HG02798 (cell line): ENCODE data around the gene SNX20.

Experiments used
- ATAC-seq: cut with Tn5 transposase; IDR thresholded peaks from one replicate; pipeline ENCODE4 v1.9.1; 2021; ENCODE audit warnings: mild to moderate bottlenecking; ENCODE audit not compliant: unreplicated experiment, poor library complexity

SNX20 gene, protein sequence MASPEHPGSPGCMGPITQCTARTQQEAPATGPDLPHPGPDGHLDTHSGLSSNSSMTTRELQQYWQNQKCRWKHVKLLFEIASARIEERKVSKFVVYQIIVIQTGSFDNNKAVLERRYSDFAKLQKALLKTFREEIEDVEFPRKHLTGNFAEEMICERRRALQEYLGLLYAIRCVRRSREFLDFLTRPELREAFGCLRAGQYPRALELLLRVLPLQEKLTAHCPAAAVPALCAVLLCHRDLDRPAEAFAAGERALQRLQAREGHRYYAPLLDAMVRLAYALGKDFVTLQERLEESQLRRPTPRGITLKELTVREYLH

DNA sequence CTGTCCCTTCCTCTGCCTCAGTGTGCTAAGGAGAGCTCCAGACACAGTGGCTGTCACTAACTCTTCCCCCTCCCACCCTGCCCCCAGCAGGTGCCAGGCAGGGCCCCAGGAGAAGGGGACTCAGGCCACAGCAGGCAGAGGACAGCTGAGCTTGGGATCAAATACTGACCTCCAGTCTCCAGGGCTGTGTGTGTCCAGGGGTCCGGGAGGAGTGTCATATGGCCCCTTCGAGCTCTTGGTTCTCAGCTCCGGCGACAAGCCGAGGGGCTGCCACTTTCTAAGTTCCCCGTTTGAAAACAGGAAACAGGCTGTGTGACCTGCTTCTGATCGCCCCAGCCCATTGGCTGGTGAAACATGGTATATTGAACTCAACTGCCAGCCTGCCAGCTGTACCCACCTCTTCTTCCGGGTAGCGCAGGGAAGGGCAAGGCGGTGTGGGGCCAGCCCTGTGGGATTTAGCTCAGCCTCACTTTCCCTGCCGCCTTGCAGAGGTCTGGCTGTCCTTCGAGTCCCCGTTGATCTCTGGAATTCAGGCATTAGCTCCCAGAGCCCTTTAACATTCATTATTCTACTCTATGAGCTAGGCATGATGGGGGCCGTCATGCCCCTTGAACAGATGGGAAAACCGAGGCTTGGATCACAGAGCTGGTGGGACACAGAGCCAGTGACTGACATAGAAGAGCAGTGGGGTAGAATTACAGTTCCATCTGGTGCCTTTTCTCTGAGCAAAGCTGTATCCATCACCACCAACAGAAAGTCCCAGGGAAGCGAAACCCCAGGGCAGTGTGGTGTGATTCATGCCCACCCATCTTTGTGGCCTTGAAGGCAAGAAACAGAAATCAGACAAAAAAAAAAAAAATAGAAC, at the start of gene SNX20:
TSS of gene SNX20 (minus strand) at position 292 of the 865 bp plus-strand sequence. CDS start 3,786 bp downstream, outside the sequence.
- peak; percentile 48 for ATAC-seq

- ATAC-seq: no peak
Observed at GRCh38 chr16:50724306-50724705, 43.2 kb upstream of the SNX20 start.

- ATAC-seq: no peak
Observed at GRCh38 chr16:50722960-50723359, 41.8 kb upstream of the SNX20 start.

GRCh38 chr16:50722405-50722737, 41.3 kb upstream of the SNX20 start:
- no peak for ATAC-seq

- ATAC-seq: no peak
Observed at GRCh38 chr16:50721549-50722404, 40.7 kb upstream of the SNX20 start.

DNA sequence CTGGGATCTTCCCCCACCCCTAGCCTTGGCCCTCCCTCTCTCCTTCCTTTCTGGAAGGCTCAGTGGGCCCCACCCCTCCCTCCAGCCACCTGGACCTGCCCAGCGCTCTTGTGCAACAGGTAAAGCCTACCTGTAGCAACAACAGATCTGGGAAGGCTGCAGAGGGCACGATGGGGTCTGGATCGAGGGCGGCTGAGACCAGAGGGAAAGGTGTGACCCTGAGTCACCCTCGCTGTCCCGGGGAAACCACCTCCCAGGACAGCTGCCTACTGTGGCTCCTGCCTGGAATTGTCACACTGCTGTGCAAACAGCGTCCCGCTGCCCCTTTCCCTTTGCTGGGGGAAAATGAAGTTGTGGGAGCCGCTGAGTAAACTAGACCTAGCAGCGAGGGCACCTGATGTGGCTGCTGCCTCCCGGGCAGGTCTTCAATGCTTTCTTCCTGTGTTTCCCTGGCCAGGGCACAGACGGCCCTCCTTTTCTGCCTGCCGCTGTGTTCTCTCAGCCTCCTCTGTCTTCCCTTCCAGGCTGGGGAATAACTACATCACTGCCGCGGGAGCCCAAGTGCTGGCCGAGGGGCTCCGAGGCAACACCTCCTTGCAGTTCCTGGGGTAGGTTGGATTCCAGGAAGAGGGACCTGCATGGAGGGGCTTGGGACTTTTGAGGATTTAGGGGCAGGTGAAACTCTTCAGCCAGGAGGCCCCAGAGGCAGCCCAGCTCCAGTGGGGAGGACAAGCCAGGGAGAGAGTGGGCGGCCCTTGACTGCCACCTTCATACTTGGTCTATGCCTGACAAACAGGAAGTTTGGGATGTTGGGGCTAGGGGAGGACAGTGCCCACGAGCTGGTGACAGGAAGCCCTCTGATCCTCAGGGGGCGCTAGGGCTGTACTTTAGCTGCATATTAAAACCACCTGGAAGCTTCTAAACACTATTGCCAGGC, 38.6 kb upstream of the SNX20 start:
- no peak for ATAC-seq

DNA sequence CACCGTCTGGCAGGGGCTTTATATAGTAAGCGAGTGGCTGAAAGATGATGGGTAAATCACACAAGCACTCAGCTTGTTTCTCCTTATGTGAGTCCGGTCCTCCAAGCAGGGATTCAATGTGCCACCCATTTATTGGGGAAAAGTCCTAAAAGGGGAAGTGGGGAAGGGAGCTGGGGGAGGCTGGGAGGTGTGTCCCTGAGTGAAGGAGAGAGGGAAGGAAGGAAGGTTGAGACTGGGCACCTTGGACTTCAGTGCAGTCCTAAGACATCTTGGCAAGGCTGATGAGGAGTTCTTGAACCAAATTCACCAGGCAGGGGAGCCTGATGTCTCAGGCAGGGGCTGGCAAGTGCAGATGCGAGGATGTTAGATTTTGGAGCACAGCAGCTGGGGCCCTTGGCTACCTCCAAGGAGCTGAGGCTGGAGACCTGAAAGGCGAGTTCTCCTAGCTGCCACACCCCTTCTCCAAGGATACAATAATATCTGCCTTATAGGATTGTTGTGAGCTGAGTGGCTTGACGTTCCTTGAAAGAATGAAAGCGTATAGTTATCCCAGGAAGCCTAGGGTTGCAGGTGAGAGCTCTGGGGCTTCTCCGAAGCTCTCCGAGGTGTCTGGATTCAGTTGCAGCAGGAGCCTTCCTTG, 37.8 kb upstream of the SNX20 start:
- ATAC-seq: no peak

- ATAC-seq: no peak
Observed at GRCh38 chr16:50718061-50718760, 37.1 kb upstream of the SNX20 start.

GRCh38 chr16:50717494-50717893, 36.4 kb upstream of the SNX20 start:
- ATAC-seq: no peak

DNA sequence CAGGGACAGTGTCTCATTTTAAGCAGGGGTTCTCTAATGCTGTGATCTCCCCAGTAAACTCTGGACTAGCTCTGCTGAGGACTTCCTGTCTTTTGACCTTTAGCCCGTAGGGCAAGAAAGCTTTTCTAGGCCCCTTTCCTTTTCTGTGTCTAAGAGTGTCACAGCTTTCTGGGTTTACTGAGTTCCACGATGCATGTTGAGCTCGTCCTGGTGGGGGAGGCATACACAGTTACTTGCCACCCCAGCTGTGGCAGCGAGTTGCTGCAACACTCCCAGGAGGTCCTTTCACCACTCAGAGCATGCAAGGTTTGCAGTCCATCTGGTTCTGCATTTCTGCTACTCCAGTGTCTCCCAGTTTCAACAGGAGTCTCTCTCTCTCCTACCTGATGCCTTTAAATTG, 36.0 kb upstream of the SNX20 start:
- ATAC-seq: no peak

DNA sequence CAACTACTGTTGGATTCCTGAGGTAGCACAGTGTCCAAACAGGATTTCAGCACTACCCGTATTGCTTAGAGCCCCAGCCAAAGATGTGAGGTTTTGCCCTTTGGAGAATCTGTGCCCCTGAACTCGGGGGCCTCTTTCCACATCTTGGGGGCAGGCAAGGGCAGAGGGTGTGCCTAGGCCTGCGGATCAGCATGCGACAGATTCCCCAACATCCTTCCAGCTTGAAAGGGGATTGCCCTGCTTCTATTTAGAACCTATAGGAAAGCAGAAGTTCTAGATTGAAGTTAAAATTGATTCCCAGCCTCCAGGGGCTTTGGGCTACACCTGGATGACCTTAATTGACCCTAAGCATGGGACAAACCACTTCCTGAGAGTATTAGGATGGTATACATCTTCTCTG, 31.8 kb upstream of the SNX20 start:
- ATAC-seq: no peak

DNA sequence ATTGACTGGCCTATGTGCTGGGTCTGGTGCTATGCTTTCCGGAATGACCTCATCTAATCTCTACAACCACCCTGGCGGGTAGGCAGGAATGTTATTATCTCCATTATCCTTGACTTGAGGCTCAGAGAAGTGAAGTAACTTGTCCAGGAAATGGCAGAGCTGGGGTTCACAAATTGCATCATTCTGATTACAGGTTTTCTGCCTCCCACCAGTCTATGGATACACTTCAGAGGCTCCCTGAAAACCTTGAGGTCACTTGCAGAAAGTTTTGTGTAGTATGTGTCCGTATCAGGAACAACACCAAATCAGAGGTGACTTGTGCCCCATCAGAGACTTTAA, 31.4 kb upstream of the SNX20 start:
- no peak for ATAC-seq

DNA sequence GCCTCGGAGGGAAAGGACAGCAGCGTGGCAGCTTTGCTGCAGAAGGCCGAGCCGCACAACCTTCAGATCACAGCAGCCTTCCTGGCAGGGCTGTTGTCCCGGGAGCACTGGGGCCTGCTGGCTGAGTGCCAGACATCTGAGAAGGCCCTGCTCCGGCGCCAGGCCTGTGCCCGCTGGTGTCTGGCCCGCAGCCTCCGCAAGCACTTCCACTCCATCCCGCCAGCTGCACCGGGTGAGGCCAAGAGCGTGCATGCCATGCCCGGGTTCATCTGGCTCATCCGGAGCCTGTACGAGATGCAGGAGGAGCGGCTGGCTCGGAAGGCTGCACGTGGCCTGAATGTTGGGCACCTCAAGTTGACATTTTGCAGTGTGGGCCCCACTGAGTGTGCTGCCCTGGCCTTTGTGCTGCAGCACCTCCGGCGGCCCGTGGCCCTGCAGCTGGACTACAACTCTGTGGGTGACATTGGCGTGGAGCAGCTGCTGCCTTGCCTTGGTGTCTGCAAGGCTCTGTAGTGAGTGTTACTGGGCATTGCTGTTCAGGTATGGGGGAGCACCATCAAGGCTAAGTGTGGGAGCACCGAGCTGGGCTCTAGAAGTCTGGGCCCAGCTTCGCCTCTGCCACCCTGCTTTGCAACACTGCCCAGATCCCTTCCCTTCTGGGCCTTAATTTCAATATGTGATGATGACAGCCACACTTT, 30.9 kb upstream of the SNX20 start:
- ATAC-seq: no peak

DNA sequence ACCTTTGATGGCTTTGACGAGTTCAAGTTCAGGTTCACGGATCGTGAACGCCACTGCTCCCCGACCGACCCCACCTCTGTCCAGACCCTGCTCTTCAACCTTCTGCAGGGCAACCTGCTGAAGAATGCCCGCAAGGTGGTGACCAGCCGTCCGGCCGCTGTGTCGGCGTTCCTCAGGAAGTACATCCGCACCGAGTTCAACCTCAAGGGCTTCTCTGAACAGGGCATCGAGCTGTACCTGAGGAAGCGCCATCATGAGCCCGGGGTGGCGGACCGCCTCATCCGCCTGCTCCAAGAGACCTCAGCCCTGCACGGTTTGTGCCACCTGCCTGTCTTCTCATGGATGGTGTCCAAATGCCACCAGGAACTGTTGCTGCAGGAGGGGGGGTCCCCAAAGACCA, 29.9 kb upstream of the SNX20 start:
- no peak for ATAC-seq

DNA sequence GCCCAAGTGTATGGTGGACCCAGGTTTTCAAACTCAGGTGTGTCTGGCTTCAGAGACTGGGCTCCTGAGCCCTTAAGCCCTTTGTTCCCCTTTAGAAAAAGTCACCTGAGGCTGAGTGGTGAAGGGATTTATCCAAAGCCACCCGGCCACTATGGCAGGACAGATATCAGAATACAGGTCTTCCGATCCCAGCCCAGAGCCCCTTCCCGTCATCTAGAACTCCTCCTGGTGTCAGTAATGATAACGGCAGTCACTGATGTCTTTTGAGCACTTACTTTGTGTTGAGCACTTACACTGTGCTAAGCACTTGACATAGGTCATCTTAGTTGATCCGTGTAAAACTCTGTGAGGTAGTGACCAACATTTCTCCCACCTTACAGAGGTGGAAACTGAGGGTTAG, 28.9 kb upstream of the SNX20 start:
- no peak for ATAC-seq

DNA sequence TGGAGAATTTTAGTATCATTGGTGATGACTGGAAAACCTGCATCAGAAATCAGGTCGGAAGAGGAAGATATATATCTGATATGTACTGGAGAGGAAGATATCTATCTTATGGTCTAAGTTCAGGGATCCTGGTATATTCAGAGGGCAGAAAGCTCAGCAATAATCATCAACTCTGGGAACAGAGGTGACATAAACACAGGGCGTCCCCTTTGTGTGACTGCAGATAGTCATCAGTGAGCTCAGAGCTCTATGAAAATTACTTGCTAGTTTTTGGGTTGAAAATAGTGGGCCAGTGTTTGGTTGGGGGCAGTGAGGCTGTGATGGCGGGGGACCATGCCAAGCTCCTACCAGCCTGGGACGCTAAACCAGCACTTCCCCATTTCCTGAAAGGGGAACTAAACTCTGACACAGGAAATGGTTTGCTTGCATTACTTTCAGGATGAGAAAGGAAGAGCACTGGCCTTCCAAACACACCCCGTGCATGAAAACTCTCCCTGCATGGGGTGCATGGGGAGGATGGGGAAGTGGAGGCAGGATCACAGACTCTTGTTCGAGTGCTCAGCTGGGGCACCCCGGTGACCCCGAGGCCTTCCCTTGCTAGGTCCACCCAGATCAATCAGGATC, 28.1 kb upstream of the SNX20 start:
- no peak for ATAC-seq

DNA sequence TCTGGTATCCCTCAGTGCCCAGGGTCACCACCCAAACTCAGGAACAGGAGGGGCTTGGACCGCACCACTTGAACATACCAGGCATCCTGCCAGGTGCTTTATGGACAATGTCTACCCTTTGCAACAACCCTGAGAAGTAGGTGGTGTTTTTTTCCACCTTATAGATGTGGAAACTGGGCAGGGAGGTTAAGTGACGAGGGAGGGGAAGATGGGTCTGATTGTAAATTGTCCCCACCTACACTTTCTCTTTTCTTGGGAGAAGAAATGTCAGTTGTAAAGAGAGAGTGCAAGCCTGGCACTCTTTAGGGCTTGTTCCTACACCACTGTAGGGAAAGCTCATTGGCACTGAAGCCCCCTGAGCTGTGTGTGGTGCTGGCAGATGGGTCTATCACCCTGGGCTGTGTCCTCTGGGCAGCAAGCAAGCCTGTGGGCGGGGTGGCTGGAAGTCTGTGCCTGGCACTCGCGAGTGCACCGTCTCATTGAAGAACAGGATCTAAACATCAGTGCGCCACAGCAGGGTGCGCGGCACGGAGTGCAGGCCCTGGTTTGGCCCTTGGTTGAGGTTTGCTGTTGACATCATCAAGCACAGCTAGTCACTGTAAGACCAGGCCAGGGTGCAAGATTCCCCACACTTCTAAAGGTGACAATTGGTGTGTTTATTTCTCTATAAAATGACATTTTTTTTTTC, 27.4 kb upstream of the SNX20 start:
- ATAC-seq: no peak
